Measurements from ENCODE around the gene HERC6.

The HERC6 gene

DNA sequence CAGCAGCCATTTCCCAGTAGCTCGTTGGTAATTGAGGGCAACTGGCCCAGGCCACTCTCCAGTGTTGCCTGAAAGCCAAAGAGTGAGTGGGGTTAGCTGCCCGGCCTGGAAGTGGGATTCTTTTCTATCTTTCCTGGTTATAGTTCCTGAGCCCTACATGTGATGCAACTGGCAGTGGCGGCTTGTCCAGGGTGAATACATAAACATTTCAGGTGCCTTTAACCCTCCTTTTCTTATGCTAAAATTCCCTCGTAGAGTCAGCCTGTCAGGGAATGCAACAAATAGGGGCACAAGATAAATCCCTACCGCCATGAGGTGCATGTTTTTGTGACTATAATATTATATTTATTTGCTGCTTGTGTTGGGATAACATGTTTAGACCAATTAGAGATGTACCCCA, 64.8 kb downstream of the HERC6 start:
- TF ChIP-seq, protein P1, sequence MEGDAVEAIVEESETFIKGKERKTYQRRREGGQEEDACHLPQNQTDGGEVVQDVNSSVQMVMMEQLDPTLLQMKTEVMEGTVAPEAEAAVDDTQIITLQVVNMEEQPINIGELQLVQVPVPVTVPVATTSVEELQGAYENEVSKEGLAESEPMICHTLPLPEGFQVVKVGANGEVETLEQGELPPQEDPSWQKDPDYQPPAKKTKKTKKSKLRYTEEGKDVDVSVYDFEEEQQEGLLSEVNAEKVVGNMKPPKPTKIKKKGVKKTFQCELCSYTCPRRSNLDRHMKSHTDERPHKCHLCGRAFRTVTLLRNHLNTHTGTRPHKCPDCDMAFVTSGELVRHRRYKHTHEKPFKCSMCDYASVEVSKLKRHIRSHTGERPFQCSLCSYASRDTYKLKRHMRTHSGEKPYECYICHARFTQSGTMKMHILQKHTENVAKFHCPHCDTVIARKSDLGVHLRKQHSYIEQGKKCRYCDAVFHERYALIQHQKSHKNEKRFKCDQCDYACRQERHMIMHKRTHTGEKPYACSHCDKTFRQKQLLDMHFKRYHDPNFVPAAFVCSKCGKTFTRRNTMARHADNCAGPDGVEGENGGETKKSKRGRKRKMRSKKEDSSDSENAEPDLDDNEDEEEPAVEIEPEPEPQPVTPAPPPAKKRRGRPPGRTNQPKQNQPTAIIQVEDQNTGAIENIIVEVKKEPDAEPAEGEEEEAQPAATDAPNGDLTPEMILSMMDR (IDR thresholded peaks at IDR 0.05), result no peak

DNA sequence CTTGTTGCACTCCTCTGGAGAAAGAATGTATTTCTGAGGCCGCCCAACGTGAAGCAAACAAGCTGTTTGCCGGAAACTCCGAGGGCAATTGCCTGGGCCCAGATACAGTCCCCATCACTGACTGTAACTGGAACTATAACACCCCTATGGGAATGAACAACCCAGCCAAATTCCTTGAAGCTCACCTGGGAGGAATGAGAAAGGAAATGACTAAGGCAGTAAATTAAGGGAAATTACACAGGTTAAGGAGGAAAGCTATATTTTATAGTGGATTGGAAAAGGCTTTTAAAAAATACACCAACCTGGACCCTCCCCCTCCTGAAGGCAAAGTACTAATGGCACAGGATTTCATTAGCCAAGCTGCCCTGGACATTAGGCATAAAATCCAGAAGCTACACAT, 66.6 kb downstream of the HERC6 start:
- TF ChIP-seq, protein P1 (IDR thresholded peaks at IDR 0.05), result no peak

DNA sequence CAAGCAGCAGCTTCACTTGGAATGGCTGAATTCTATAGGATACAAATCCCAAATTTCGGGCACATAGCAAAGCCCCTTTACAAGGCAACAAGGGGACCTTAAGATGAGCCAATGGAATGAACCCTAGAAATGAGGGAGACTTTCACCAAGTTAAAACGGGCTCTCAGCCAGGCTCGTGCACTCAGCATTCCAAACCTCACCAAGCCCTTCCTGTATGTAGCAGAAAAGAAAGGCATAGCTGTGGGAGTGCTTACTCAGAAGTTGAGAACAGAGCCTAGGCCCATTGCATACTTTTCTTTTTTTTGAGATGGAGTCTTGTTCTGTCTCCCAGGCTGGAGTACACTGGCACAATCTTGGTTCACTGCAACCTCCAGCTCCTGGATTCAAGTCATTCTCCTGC, 67.5 kb downstream of the HERC6 start:
- TF ChIP-seq, protein P1 (IDR thresholded peaks at IDR 0.05), result no peak

DNA sequence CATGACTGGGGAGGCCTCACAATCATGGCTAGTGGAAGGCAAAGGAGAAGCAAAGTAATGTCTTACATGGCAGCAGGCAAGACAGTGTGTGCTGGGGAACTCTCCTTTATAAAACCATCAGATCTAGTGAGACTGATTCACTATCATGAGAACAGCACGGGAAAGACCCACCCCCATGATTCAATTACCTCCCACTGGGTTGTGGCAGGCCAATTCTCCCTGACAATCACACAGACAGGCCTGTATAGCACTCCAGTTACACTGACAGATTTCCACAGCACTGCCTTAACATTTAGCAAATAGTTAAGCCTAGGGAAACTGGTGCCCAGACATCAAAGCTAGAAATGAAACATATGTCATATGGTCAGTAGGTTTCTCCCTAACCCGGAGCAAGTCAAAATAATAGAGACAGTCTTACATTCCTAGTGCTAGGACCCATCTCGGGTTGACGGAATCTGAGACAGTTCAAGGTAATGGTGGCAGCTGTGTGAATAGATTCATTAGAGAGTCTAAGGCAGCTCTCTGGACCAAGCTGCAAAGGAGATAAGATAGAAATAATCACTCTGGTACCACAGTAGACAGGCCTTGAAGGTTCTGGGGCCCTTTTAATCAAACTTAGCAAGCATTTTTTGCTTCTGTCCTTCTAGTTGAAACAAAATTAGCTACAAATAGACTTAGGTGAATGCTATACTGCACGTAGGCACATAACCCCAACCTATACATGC, 68.9 kb downstream of the HERC6 start:
- TF ChIP-seq, protein P1 (IDR thresholded peaks at IDR 0.05), result no peak

DNA sequence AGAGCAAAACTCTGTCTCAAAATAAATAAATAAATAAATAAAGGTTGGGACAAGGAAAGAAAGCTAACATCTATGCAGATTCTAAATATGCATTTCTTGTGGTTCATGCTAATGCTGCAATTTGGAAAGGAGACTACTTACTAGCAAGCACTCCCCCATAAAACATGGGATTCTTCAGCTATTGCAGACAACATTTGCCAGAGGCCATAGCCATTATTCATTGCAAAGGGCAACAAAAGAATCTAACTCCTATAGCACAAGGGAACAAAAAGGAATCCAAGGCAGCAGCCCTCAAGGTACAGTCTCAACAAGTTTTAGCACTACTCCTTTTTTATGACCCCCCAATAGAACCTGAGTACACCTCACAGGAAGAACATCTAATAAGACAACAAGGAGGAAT, 70.2 kb downstream of the HERC6 start:
- TF ChIP-seq, protein P1 (IDR thresholded peaks at IDR 0.05), result no peak

DNA sequence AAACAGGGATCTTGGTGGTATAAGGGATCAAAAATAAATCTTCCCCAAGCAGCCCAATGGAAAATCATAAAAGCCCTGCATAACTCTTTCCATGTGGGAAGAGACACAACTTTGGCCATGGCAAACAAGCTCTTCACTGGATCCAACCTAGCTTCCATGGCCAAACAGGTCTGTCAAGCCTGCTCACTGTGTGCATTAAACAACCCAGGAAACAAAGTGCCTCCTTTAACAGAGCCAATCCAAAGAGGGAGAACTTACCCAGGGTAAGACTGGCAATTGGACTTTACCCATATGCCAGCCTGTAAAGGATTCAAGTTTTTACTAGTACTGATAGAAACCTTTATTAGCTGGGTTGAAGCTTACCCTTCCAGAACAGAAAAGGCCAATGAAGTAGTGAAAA, 70.6 kb downstream of the HERC6 start:
- TF ChIP-seq, protein P1 (IDR thresholded peaks at IDR 0.05), result no peak

DNA sequence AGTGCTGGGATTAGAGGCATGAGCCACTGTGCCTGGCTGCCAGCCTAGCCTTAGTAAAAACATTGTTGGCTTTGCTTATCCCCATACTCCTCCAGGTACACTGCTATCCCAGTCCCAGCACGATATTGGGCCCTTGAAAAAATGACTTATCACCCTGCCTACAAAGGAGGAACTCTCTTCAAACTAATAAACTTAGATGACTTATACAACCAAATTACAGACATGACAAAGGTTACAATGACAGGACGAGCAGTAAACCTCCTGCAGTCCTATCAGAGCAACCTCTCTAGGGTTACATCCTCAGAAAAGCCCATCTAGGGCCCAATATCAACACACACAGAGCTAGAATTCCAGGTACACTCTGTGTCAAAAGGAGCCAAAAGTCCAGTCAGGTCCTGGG, 72.6 kb downstream of the HERC6 start:
- TF ChIP-seq, protein P1 (IDR thresholded peaks at IDR 0.05), result no peak

DNA sequence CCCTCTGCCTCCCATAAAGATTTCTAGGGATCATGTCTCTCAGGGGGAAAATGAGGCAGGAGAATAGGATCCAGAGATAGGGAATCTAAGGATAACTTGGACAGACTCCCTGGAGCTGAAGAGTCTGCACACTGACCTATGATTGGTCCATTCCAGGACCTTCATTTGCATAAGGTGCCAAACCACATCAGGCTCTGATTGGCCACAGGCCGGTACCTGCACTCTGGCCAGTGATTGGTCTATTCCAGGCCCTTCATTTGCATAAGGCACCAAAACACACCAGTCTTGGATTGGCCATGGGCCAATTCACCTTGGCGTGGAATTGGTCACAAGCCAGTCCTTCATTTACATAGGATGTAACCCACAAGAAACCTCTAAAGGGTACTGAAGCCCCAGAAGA, 74.3 kb downstream of the HERC6 start:
- TF ChIP-seq, protein P1 (IDR thresholded peaks at IDR 0.05), result no peak

All from LNCAP (cell line).